Measurements from ENCODE around the gene UTRN. TPM values are rescaled to one million over a fixed set of nuclear protein-coding genes. Genes with fewer than 3 reads are reported as not detected.
A peak's percentile ranks its signal among the peaks of the same experiment; 100 is the strongest.

Gene UTRN
- total RNA-seq = 100 to 1,000 TPM in 3 of 4 donors, 10 to 100 TPM in 1; 98.6 to 112 (median 102) TPM

GRCh38 chr6:144284783-144285547 lies at the start of gene UTRN:
Gene UTRN (plus strand): TSS chr6:144285335. CDS start chr6:144291829, 6,494 bp downstream.
- H3K27me3 ChIP-seq = no peaks in the 10 kb centered on the region
- TF ChIP-seq POLR2AphosphoS5 (IDR thresholded peaks at IDR 0.05) (peak; percentile 42 to 76), POLR2A (IDR thresholded peaks at IDR 0.05; ENCODE audit: low read depth) (peak; percentile 3), EP300 (IDR thresholded peaks at IDR 0.05) (no peak), CTCF (IDR thresholded peaks at IDR 0.05) (no peak)
- peak within 1 kb of the TSS; percentile 76 to 93 (median 88) for H3K4me3 ChIP-seq
- DNase-seq (ENCODE audit: extremely low spot score) = peak; percentile 93
- no peaks in the 10 kb centered on the region for H3K36me3 ChIP-seq
- no peaks in the 10 kb centered on the region for H3K9me3 ChIP-seq
- 0% methylated on average over 12 of the region's 84 CpGs for WGBS
- intact Hi-C loops (cut with DNase I) = loop anchor here (5.0 kb wide), 2 partner anchors 183 to 197 kb away; no protein-coding TSS in a partner anchor
- peaks cover 14 to 24% (median 22%) of the 10 kb centered on the region in 4 donors for H3K4me1 ChIP-seq
- H3K27ac ChIP-seq (replicated peaks in 1 of 4) = peak within 1 kb of the TSS; percentile 91 to 97 (median 96)

GRCh38 chr6:144244688-144245087 lies 40.4 kb upstream of the UTRN start:
- H3K4me3 ChIP-seq = no peak overlapping the region
- peaks cover 0 to 9% (median 0%) of the 10 kb centered on the region in 4 donors for H3K9me3 ChIP-seq
- no peaks in the 10 kb centered on the region for H3K36me3 ChIP-seq
- no peak overlapping the region for H3K27ac ChIP-seq (replicated peaks in 1 of 4)
- intact Hi-C loops (cut with DNase I) = no loop called here
- TF ChIP-seq POLR2AphosphoS5 (IDR thresholded peaks at IDR 0.05) (no peak), CTCF (IDR thresholded peaks at IDR 0.05) (no peak), POLR2A (IDR thresholded peaks at IDR 0.05; ENCODE audit: low read depth) (no peak), EP300 (IDR thresholded peaks at IDR 0.05) (no peak)
- no peaks in the 10 kb centered on the region for H3K27me3 ChIP-seq
- WGBS = 86% methylated on average over 1 of the region's 4 CpGs
- DNase-seq (ENCODE audit: extremely low spot score) = no peak
- H3K4me1 ChIP-seq = no peaks in the 10 kb centered on the region

- Histone ChIP-seq H3K9me3 (peaks cover 0 to 9% (median 0%) of the 10 kb centered on the region in 4 donors), H3K27ac (replicated peaks in 1 of 4) (no peak overlapping the region), H3K27me3 (no peaks in the 10 kb centered on the region), H3K36me3 (no peaks in the 10 kb centered on the region), H3K4me1 (no peaks in the 10 kb centered on the region), H3K4me3 (no peak overlapping the region)
- DNase-seq (ENCODE audit: extremely low spot score) = no peak
- intact Hi-C loops (cut with DNase I) = no loop called here
- WGBS = 78% methylated on average over 5 of the region's 5 CpGs
- no peak for TF ChIP-seq POLR2A (IDR thresholded peaks at IDR 0.05; ENCODE audit: low read depth)
- no peak for TF ChIP-seq EP300 (IDR thresholded peaks at IDR 0.05)
- TF ChIP-seq CTCF (IDR thresholded peaks at IDR 0.05) = no peak
Measured at GRCh38 chr6:144246988-144247387, 38.1 kb upstream of the UTRN start.

GRCh38 chr6:144248003-144248402 lies 37.1 kb upstream of the UTRN start:
- Histone ChIP-seq H3K27ac (replicated peaks in 1 of 4) (no peak overlapping the region), H3K4me3 (no peak overlapping the region), H3K27me3 (no peaks in the 10 kb centered on the region), H3K9me3 (peaks cover 0 to 9% (median 0%) of the 10 kb centered on the region in 4 donors), H3K36me3 (no peaks in the 10 kb centered on the region), H3K4me1 (no peaks in the 10 kb centered on the region)
- no peak for DNase-seq (ENCODE audit: extremely low spot score)
- intact Hi-C loops (cut with DNase I) = no loop called here
- 51% methylated on average over 2 of the region's 2 CpGs for WGBS
- TF ChIP-seq CTCF (IDR thresholded peaks at IDR 0.05) (no peak), EP300 (IDR thresholded peaks at IDR 0.05) (no peak), POLR2AphosphoS5 (IDR thresholded peaks at IDR 0.05) (no peak), POLR2A (IDR thresholded peaks at IDR 0.05; ENCODE audit: low read depth) (no peak)

Data from esophagus muscularis mucosa (tissue), 4 donors.